GM19193 (cell line): Measurements from ENCODE around the gene SUMO1.

Experiments
- POLR2A ChIP-seq: IDR thresholded peaks from 4 replicates; pipeline ENCODE4 v1.6.1; 2011; ENCODE audit not compliant: insufficient read depth, insufficient read length; ENCODE audit errors: extremely low read depth

Gene SUMO1

GRCh38 chr2:202169131-202169530, 69.3 kb downstream of the SUMO1 start:
- no peak for TF ChIP-seq POLR2A

- TF ChIP-seq POLR2A, result no peak
These were observed 72.5 kb downstream of the SUMO1 start for GRCh38 chr2:202165945-202166344.

GRCh38 chr2:202165208-202165607, 73.2 kb downstream of the SUMO1 start:
- no peak for TF ChIP-seq POLR2A

GRCh38 chr2:202164411-202164810, 74.0 kb downstream of the SUMO1 start:
- no peak for TF ChIP-seq POLR2A

GRCh38 chr2:202161151-202161835, 77.1 kb downstream of the SUMO1 start:
- TF ChIP-seq POLR2A, result no peak

GRCh38 chr2:202158796-202159195, 79.6 kb downstream of the SUMO1 start:
- no peak for TF ChIP-seq POLR2A

- no peak for TF ChIP-seq POLR2A
These were observed 81.0 kb downstream of the SUMO1 start for GRCh38 chr2:202157211-202157990.
